Epithelial cell of prostate (primary cell): Measurements from ENCODE around the gene TEX13D.

Experiments used
- DNase-seq: peaks from one replicate; pipeline ENCODE4 v3.0.0-alpha.2; 2011; ENCODE audit warnings: low read depth, low spot score
- H3K27ac ChIP-seq: fragments of 450-650 bp; 2 replicates; pipeline ENCODE4 v1.5.1; 2017; ENCODE audit warnings: mild to moderate bottlenecking

TEX13D gene

GRCh38 chrX:124346877-124347241, 14.4 kb downstream of the TEX13D start:
- no peak overlapping the region for H3K27ac ChIP-seq
- no peak for DNase-seq

- H3K27ac ChIP-seq = peak overlapping the region; percentile 52
- DNase-seq = no peak
Observed at GRCh38 chrX:124347242-124347641, 14.8 kb downstream of the TEX13D start.

GRCh38 chrX:124348182-124348581, 15.7 kb downstream of the TEX13D start:
- no peak for DNase-seq
- H3K27ac ChIP-seq = peak overlapping the region; percentile 52

- no peak overlapping the region for H3K27ac ChIP-seq
- DNase-seq = no peak
Observed at GRCh38 chrX:124348885-124349453, 16.5 kb downstream of the TEX13D start.

- DNase-seq = no peak
- no peak overlapping the region for H3K27ac ChIP-seq
Observed at GRCh38 chrX:124354648-124355047, 22.2 kb downstream of the TEX13D start.

- no peak for DNase-seq
- H3K27ac ChIP-seq = no peak overlapping the region
Observed at GRCh38 chrX:124358800-124359383, 26.4 kb downstream of the TEX13D start.

GRCh38 chrX:124362072-124362471, 29.6 kb downstream of the TEX13D start:
- no peak overlapping the region for H3K27ac ChIP-seq
- no peak for DNase-seq

GRCh38 chrX:124362761-124363160, 30.3 kb downstream of the TEX13D start:
- H3K27ac ChIP-seq = no peak overlapping the region

GRCh38 chrX:124369722-124370121, 37.3 kb downstream of the TEX13D start:
- no peak for DNase-seq
- H3K27ac ChIP-seq = no peak overlapping the region

More at GRCh38 chrX:124362761-124363160, 30.3 kb downstream of the TEX13D start:
- DNase-seq = no peak

- DNase-seq = no peak
- no peak overlapping the region for H3K27ac ChIP-seq
Observed at GRCh38 chrX:124373348-124373747, 40.9 kb downstream of the TEX13D start.

- no peak overlapping the region for H3K27ac ChIP-seq
- DNase-seq = no peak
Observed at GRCh38 chrX:124378643-124379042, 46.2 kb downstream of the TEX13D start.

GRCh38 chrX:124383354-124383753, 50.9 kb downstream of the TEX13D start:
- no peak overlapping the region for H3K27ac ChIP-seq

GRCh38 chrX:124386401-124386800, 53.9 kb downstream of the TEX13D start:
- no peak for DNase-seq
- no peak overlapping the region for H3K27ac ChIP-seq

More at GRCh38 chrX:124383354-124383753, 50.9 kb downstream of the TEX13D start:
- DNase-seq = no peak
